ENCODE measurements around the gene TBC1D2B.

The TBC1D2B gene

GRCh38 chr15:78110096-78110495, 32.6 kb upstream of the TBC1D2B start:
- TF ChIP-seq CTCF (conservative IDR thresholded peaks at IDR 0.05; ENCODE audit: low read depth), result no peak
- ChIA-PET CTCF (interaction anchor here (0.5 to 5.5 kb wide), 5 partner anchors 85 to 185 kb away, joined by 3 to 44 read pairs (median 7); no protein-coding TSS in a partner anchor), POLR2A (ENCODE audit: low non-redundant PET) (no interaction called here)
- no peak for DNase-seq (ENCODE audit: low spot score)
- no peak overlapping the region for H3K27ac ChIP-seq

- ChIA-PET CTCF (interaction anchor here (0.6 to 5.5 kb wide), 8 partner anchors 76 to 1475 kb away, joined by 3 to 44 read pairs (median 8); no protein-coding TSS in a partner anchor), POLR2A (ENCODE audit: low non-redundant PET) (no interaction called here)
- no peak overlapping the region for H3K27ac ChIP-seq
- no peak for DNase-seq (ENCODE audit: low spot score)
- no peak for TF ChIP-seq CTCF (conservative IDR thresholded peaks at IDR 0.05; ENCODE audit: low read depth)
Observed at GRCh38 chr15:78109156-78109555, 31.6 kb upstream of the TBC1D2B start.

GRCh38 chr15:78108300-78109084, 31.0 kb upstream of the TBC1D2B start:
- H3K27ac ChIP-seq, result no peak overlapping the region
- POLR2A ChIA-PET (ENCODE audit: low non-redundant PET), result no interaction called here
- CTCF ChIA-PET, result interaction anchor here (0.6 to 3.3 kb wide), 32 partner anchors 9 to 1616 kb away, joined by 3 to 44 read pairs (median 4); partner anchors contain the start of genes CIB2 and SH2D7
- peak; percentile 98 for TF ChIP-seq CTCF (conservative IDR thresholded peaks at IDR 0.05; ENCODE audit: low read depth)
- peak; percentile 84 for DNase-seq (ENCODE audit: low spot score)

GRCh38 chr15:78107471-78107870, 30.0 kb upstream of the TBC1D2B start:
- no peak overlapping the region for H3K27ac ChIP-seq
- TF ChIP-seq CTCF (conservative IDR thresholded peaks at IDR 0.05; ENCODE audit: low read depth), result no peak
- CTCF ChIA-PET, result interaction anchor here (0.6 to 3.3 kb wide), 13 partner anchors 10 to 309 kb away, joined by 3 to 44 read pairs (median 4); partner anchors contain the start of genes CIB2 and SH2D7
- DNase-seq (ENCODE audit: low spot score), result no peak
- POLR2A ChIA-PET (ENCODE audit: low non-redundant PET), result no interaction called here

- no peak overlapping the region for H3K27ac ChIP-seq
- DNase-seq (ENCODE audit: low spot score), result no peak
- ChIA-PET POLR2A (ENCODE audit: low non-redundant PET) (no interaction called here), CTCF (interaction anchor here (0.8 kb wide), 1 partner anchor 147 kb away, joined by 3 read pairs; no protein-coding TSS in a partner anchor)
- no peak for TF ChIP-seq CTCF (conservative IDR thresholded peaks at IDR 0.05; ENCODE audit: low read depth)
Observed at GRCh38 chr15:78105476-78106241, 28.1 kb upstream of the TBC1D2B start.

All from RWPE1 (cell line).